Fibroblast of the conjunctiva (primary cell): ENCODE measurements around the gene SALL3.
"Not testable (repeated sequence)": the region's sequence is repeated elsewhere in the genome, so short reads cannot be mapped to it uniquely, and the experiment has no call there.

Experiments used
- DNase-seq: peaks from one replicate; pipeline ENCODE4 v3.0.0-alpha.2; 2010; ENCODE audit warnings: low read depth

The SALL3 gene

DNA sequence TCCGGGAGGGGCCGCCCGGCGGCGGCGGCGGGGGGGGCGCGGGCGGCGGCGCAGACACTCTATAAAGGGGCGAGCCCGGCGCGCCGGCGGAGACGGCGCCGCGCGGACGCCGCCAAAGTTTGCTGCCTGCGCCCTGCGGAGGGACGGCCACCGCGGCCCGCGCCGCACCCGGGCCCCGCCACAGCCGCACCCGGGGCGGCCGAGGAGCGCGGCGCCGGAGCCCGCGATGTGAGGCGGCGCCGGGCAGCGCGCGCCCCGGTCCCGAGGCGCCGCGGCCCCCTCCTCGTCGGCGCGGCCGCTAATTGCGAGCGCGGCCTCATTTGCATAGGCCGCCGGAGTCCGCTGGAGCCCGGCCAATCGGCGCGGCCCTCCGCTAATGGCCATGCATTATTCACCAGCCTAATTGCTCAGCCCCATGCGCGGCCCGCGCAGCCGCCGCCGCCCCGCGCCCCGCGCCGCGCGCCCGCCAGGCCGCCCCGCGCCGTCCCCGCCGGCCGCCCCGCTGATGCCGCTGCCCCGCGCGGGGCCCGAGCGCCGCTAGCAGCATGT lies at the start of gene SALL3:
SALL3 (plus strand) TSS at position 89 of the 549 bp plus-strand sequence; CDS start at position 546, 457 bp downstream.
- DNase-seq: no peak

DNA sequence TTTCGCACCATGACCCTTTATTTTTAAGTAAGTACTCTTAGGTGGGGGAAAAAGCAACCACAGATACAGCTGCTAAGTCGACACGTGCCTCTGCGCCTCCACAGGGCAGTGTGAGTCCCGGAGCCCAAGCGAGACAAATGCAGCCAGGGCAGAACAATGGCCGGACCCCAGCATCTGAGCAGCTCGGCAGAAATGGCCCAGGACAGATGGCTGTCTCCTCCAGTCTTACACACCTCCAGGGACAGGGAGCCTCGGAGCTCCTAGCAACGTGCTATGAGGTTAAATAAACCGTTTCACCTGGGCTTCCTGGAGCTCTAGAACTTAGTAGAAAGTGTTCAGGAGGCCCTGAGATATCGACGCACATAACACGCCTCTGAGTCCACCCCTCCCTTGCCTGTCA lies 47.3 kb upstream of the SALL3 start:
- no peak for DNase-seq

DNA sequence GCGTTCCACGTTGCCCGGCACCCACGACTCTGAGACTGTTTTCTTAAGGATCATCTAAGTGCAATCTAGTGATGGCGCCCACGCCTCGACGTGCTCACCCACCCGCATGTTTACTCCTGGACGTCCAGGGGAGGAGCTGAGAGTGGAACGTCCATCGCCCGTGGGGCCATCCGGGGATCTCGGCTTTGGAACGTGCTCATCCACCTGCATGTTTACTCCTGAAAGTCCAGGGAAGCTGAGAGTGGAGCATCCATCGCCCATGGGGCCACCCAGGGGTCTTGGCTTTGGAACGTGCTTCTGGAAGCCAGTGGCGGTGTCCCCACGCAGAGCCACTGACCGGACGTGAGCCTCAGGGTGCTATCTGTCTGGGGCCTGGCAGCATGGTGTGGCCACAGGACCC lies 45.6 kb upstream of the SALL3 start:
- no peak for DNase-seq

DNA sequence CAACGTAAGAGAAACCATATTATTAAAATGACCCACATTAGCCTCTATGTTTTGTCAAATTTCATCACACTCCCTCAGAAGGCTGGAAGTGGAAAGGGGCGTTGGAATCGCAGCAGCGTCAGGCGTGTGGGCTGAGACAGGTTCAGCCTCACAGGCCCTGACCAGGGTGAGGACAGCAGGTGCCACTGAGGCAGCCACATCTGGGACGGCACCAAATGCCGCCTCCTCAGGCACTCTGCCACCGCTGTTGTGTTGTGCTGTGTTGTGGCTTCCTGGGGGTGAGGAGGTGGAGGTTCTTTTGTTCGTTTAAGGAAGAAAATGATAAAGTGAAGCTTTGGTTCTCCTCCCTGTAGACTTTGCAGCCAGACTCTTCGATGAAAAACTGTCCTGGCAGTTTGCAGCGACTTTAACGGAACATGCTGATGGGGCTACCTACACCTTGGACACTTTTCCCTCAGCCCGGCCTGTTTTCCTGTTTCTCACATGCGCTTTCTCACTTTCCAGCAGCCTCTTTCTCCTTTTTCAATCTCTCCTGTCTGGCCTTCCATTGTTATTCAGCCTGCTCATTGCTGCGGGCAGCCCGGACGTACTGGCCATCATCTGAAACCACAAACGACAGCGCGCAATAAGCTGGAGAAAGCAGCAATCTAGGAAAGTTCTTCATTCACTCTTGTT lies 44.9 kb upstream of the SALL3 start:
- no peak for DNase-seq

DNA sequence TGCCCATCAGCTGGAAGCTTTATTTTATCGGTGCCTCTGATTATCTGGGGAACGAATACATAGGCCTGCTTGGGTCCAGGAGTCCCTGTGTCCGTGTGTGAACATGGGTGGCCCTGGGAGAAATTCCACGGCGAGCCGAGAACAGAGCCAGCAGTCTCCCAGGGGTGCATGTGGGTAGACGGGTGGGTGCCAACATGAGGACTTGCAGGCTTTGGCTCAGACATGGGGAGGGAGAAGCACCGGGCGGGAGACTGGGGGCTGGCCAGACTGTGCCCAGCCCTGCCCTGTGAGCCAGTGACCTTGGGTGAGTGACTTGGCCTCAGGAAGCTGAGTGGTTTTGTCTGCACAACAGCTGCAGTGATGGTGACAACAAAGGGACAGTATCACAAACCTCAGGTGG lies 44.2 kb upstream of the SALL3 start:
- DNase-seq: no peak

DNA sequence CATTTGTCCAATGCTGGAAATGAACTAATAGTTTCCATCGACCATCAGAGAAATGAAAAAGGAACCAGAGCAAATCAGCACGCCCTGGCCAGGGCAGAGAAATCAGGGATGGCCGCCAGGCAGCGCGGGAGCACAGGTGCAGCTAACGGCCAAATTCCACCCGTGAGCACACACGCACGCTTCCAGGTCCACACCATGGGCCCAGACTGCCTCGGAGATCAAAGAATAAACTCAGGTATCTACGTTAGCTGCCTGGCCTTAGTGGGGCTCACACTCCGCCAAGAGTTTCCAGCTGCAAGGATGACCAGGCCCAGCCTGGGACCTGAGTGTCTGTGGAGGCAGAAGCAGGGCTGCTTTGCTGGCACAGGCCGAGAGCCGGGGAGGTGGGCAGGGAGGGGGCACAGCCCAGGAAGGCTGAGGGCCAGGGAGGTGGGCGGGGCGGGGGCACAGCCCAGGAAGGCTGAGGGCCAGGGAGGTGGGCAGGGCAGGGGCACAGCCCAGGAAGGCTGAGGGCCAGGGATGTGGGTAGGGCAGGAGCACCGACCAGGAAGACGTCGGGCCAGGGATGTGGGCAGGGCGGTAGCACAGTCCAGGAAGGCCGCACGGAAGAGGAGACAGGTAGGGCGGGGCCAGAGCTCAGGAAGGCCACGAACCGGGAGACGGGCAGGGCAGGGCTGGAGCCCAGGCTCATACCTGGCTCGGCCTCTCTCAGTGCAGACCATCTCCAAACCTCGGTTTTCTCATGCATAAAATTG lies 43.2 kb upstream of the SALL3 start:
- no peak for DNase-seq

DNA sequence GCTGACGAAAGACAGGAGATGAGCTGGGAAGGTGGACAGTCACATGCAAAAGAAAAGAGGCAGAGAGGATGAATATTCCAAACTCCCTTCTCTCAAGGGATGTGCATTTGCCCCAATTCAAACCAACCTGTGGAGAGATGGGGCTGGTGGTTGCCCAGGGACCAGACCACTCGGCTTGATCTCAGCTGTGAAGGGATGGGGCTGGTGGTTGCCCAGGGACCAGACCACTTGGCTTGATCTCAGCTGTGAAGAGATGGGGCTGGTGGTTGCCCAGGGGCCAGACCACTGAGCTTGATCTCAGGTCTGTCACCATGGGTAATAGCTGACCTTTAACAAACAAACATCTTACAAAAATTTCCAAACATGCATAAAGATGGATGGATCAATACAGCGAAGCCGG lies 42.5 kb upstream of the SALL3 start:
- DNase-seq: no peak

DNA sequence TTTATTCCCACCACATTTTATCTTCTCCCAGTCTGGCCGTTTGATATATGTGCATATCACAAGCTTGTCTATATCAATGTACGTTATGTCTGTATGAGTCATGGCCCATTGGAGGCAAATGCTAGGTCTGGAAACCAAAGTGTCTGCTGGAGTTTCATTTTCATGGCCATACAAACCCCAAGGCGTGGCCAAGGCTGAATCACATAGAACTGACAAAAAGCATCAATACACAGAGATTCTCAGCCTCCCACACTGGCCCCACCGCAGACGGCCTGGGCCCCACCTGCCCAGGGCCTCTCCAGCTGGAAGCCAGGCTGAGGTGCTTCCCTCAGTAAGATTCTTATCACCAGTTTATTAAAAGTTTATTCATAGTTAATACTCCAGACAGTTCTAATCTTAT lies 40.5 kb upstream of the SALL3 start:
- DNase-seq: no peak

DNA sequence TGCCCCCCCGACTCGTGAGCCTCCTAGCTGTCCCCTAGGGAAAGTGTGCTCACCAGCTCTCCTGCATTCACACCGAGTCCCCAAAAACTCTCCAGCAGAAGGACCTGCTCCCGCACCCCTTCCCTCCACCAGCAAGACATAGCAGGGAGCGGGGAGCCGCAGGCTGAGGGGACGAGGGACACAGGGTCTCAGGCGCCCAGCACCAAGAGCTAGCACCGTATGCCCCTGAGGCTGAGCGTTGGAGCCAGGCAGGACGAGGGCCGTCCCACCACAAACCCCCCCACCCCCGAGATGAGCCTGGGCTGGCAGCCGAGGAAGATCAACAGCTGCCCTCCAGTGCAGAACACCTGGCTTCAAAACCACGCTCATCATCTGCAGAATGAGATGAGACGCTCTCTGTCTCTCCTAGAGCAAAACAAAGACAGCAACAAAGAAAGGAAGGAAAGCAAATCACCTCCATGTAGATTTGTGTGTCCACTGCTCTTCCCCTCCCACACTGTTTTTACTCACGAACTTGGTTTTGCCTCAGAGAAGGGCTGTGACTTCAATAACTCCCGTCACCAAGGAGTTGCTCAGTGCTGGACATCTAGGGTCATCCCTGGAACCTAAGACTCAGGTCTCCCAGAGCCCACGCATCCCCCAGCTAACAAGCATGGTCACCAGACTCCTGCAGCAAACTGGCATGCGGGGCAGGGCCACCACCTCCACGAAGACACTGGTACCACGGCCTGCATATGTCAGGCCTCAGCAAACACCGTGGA lies 39.7 kb upstream of the SALL3 start:
- DNase-seq: no peak

DNA sequence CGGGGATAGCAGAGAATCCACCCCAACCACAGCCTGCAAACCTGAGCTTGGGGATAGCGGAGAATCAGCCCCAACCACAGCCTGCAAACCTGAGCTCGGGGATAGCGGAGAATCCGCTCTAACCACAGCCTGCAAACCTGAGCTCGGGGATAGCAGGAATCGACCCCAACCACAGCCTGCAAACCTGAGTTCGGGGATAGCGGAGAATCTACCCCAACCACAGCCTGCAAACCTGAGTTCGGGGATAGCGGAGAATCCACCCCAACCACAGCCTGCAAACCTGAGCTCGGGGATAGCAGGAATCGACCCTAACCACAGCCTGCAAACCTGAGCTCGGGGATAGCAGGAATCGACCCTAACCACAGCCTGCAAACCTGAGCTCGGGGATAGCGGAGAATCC lies 37.4 kb upstream of the SALL3 start:
- not testable (repeated sequence) for DNase-seq

DNA sequence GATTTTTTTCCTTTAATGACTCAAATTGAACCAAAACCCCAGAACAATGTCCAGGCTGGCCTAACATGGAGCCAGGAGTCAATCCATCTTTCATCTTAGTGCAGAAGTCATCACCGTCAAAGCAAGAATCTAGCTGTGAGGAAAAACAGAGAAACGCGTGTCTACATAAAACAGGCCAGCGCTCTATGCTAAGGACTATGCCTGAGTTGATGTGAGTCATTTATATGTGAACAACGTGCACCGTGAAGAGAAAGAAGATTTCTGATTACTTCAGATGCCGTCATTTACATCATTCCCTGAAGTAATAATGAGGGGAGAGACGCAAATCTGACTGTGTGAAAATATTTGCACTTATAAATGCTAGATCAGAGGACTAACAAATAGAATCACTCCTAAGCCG lies 34.0 kb upstream of the SALL3 start:
- DNase-seq: no peak

DNA sequence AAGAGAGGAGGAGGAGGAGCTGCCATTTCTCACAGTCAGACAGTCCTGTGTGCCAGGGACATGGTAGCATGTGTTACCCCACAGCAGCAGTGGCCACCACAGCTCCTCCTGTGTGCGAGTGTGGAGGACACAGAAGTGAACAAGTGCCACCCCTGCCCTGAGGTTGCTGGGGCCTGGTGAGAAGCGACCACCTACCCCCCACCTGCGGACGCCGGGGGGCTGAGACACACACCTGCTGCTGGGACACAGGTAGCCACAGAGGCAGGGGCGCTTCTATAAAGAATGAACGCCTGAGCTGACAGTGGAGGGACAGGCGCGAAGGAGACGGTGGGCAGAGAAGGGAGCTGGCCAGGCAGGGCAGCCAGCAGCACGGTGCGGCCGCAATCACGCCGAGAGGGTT lies 32.3 kb upstream of the SALL3 start:
- DNase-seq: no peak

DNA sequence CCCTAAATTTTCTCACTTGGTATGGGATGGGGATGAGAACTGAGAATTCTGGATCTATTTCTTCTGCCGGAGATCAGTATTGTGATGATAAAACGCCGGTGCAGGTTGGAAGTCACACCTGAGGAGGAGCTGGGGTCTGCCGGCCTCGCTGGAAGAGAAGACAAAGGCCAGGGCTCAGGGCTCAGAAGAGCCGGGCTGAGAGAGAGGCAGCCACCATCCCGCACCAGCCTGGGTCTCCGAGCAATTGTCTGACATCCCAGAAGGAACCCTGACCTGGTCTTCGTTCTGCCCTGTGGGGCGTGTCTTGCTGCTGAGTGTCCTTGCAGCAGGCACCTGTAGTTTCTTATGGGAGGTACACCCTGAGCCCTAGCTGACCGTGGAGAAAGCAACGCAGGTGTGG lies 31.4 kb upstream of the SALL3 start:
- no peak for DNase-seq

DNA sequence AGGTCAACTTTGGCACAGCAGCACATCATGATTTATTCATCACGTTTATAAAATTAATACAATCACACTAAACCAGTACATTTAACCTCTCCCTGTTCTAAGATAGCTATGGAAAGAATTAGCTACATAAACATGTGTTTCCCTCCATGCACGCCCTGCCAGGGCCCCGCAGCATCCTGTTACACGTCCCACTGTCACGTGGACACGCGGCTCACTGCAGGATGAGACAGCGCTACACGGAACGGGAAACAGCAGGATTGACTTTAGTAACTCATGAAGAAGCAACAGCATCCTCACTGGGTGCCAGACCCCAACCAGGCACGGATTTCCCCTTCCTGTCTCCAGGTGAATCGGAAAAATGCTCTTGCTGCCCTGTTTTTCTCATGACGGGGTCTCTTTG lies 30.9 kb upstream of the SALL3 start:
- no peak for DNase-seq

DNA sequence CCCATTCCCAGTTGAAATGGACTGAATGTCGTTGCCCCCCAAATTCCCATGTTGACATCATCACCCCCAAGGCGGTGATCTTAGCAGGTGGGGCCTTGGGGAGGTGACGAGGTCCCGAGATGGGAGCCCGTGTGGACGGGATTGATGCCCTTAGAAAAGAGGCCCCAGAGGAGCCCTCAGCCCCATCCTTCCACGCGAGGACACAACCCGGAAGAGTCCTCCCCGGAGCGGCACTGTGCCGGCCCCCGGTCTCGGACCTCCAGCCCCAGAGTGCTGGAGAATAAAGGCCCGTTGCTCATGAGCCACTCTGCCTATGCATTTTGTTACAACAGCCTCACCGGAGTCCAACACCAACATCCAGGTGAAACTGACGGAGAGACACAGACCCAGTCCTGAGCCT lies 30.4 kb upstream of the SALL3 start:
- DNase-seq: no peak

DNA sequence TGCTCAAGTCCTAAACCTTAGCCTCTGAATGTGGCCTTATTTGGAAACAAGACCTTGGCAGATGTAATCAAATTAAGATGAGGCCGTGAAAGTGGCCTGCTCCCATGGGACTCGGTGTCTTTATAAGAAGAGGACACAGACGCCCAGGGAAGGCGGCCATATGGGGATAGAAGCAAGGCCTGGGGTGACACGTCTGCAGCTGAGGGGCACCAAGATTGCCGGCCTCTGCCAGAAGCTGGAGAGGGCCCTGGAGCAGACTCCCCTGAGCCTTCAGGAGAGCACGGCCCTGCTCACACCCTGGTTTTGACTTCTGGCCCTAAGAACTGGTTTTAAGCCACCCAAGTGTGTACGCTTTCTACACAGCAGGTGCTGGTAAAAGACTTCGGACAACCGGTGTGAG lies 29.2 kb upstream of the SALL3 start:
- no peak for DNase-seq

DNA sequence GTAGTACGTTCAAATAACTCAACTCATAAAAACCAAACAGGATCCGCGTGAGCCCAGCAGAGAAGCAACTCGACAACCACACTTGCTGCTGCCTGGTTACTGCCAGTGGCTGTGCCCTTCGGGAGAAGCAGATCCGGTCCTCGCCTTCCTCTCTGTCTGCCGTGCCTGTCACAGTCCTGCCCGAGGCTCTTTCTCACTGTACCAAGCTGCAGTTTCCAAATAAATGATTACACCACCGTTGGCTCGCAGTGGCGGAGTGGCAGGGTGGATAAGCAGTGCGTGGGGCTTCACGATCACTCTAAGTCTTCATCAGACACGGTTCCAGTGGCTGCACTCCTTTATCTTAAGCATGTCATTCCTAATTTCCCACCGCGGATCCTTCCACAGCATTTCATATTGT lies 26.1 kb upstream of the SALL3 start:
- DNase-seq: no peak

DNA sequence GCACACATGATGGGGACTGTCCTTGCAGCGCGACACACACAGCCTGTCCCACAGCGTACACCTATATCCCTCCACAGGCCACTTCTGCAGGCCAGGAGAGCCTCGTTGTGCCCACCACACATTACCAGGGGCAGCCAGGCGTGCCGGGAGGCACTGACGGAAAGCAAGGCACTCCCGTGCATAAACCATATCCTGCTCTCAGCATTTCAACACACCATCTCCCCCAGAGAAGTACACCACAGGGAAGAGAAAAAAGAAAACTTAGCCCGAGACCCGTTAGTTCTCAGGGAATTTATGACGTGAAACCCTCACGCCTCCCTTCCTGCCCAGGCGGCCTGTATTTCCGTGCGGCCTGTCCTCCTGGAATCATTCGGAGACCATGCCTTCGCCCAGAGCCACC lies 24.6 kb upstream of the SALL3 start:
- DNase-seq: no peak

DNA sequence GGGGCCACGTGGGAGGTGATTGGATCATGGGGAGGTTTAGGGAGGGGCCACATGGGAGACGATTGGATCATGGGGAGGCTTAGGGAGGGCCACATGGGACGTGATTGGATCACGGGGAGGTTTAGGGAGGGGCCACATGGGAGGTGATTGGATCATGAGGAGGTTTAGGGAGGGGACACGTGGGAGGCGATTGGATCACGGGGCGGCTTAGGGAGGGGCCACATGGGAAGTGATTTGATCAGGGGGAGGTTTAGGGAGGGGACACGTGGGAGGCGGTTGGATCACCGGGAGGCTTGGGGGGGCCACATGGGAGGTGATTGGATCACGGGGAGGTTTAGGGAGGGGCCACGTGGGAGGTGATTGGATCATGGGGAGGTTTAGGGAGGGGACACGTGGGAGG lies 22.5 kb upstream of the SALL3 start:
- DNase-seq: no peak

DNA sequence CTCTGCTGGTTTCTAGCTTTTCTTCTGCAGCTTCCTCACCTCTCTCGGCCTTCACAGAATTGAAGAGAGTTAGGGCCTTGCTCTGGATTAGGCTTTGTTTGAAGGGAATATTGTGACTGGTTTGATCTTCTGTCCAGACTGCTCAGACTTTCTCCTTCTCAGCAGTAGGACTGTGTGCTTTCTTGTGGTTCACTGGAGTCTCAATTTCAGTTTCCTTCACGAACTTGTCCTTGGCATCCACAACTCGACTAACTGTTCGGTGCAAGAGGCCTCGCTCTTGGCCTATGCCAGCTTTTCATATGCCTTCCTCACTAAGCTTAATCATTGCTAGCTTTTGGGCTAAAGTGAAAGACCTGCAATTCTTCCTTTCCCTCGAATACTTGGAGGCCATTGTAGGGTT lies 18.9 kb upstream of the SALL3 start:
- no peak for DNase-seq

DNA sequence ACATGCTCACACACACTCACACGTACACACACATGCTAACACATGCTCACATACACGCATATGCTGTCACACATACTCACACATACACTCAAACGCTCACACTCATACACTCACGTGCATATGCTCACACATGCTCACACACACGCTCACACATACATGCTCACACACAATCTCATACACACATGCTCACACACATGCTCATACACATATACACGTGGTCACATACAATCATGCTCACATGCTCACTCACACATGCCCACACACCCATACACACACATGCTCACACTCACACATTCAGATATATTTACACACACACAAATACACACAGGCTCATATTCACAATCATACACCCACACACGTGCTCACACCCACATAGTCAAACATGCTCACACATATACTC lies 17.5 kb upstream of the SALL3 start:
- DNase-seq: no peak

DNA sequence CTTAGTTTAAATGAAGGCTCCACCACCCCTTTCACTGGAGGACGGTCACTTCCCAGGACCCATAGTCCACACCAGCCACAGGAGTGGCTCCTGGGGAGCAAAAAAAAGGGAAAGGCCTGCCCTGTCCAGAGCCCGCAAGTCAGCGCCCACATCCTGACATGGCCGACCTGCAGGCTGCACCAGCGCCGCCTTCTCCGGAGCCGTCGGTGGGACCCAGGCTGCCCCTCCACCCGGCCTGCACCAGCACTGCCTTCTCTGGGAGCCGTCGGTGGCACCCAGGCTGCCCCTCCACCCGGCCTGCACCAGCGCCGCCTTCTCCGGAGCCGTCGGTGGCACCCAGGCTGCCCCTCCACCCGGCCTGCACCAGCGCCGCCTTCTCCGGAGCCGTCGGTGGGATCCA lies 14.9 kb upstream of the SALL3 start:
- DNase-seq: not testable (repeated sequence)

DNA sequence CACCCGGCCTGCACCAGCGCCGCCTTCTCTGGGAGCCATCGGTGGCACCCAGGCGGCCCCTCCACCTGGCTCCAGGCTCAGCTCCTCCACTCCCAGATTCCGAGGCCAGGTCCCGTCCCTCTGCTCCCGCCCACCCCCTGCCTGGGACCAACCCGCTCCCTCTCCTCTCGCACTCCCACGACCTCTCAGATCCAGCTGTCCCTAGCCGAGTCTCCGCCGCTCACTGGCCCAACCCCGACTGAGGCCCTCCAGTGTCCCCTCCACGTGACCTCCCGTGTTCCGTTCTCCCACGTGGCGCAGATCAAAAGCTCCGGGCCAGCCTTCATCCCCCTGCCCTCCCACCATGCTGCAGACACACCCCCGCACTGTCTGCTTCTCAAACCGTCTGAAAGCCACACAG lies 14.4 kb upstream of the SALL3 start:
- no peak for DNase-seq
